OCI-LY1 (cell line): ENCODE data around the gene GPR39.

Source experiments
- CTCF ChIP-seq: fragments of 200-600 bp; sonication (generic), shearing (Covaris generic); IDR thresholded peaks from 2 replicates; pipeline ENCODE4 v1.5.1; 2017; ENCODE audit warnings: mild to moderate bottlenecking, antibody characterized with exemption, low read length, moderate library complexity, mixed read lengths
- EZH2 ChIP-seq: fragments of 200-600 bp; sonication (generic), shearing (Covaris generic); IDR thresholded peaks from 2 replicates; pipeline ENCODE4 v1.8.0; 2017; ENCODE audit warnings: borderline replicate concordance, mixed run types, mild to moderate bottlenecking, antibody characterized with exemption, low read length, moderate library complexity, mixed read lengths

- TF ChIP-seq EZH2 = no peak
- no peak for TF ChIP-seq CTCF
Measured at GRCh38 chr2:132595693-132596092, 179.1 kb downstream of the GPR39 start.
